NCI-H2196 treated with DMSO at 0.1 percent for 48 hours (cell line): ENCODE data around the gene C20orf96.
"Not testable (repeated sequence)": the region's sequence is repeated elsewhere in the genome, so short reads cannot be mapped to it uniquely, and the experiment has no call there.

Source experiments
- DNase-seq: peaks from one replicate; lab custom pipeline; 2025; ENCODE audit not compliant: unreplicated experiment; lab: John Stamatoyannopoulos, UW

C20orf96 gene

GRCh38 chr20:237929-238328, 52.6 kb downstream of the C20orf96 start:
- no peak for DNase-seq

DNA sequence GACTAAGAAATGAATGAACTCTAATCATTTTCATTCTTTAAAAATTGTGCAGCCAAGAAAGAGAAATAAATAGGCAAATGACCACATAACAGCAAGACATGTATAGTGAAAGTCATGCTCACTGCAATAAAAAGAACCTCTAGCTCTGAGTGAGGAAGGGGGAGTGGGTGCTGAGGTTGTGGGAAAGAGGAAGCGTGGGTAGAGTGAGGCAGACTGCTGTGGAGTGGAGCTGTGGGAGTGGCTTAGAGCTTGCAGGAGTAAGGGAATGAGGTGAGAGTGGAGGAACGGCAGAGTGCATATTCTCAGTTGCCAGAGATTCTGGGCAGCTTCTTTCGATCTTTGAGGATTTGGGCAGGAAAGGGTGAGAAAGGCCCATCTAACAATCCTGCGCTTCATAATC, 53.1 kb downstream of the C20orf96 start:
- no peak for DNase-seq

DNA sequence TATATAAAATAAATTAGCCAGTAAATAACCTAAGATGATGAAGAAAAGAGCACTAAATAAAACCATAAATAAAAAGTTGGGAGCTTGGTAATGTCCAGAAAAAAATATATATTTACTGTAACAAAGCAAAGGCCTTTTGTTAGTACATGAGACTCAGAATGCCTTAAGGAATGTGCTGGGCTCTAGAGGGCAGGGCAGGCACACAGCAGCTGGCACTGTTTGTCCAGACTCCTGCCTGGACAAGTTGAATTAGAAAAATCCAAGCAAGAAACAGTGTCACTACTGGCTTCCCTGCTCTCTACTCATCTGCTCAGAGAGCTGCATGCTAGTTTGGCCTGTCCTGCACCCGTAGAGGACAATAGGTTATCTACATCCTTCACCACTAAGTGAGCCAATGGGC, 54.7 kb downstream of the C20orf96 start:
- no peak for DNase-seq

- no peak for DNase-seq
Measured at GRCh38 chr20:227439-228105, 63.0 kb downstream of the C20orf96 start.

- no peak for DNase-seq
Measured at GRCh38 chr20:226958-227357, 63.6 kb downstream of the C20orf96 start, which contains the start of gene DEFB129. Gene DEFB129 (plus strand): TSS chr20:227258. CDS start chr20:227289, 31 bp downstream.

DNA sequence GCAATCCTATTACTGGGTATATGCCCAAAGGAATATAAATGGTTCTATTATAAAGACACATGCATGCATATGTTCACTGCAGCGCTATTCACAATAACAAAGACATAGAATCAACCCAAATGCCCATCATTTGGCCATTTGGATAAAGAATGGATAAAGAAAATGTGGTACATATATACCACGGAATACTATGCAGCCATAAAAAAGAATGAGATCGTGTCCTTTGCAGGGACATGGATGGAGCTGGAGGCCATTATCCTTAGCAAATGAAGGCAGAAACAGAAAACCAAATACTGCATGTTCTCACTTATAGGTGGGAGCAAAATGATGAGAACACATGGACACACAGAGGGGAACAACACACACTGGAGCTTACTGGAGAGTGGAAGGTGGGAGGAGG, 64.7 kb downstream of the C20orf96 start:
- DNase-seq, result not testable (repeated sequence)

DNA sequence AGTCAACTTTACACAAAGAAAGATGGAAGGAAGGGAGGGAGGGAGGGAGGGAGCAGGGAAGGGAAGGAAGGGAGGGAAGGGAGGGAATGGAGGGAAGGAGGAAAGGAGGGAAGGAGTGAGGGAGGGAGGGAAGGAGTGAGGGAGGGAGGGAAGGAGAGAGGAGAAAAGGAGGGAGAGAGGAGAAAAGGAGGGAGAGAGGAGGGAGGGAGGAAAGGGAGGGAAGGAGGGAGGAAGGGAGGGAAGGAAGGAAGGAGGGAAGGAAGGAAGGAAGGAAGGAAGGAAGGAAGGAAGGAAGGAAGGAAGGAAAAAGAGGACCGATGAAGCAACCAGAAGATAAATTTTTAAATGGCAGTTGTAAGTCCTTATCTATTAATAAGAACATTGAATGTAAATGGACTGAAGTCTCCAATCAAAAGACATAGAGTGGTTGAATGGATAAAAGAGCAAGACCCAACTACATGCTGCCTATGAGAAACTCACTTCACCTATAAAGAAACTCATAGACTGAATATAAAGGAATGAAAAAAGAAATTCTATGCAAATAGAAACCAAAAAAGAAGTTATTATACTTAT, 69.2 kb downstream of the C20orf96 start:
- no peak for DNase-seq
